K562 treated with DMSO at 1 percent for 24 hours (cell line): ENCODE results near the gene GEN1. TPM values are rescaled to one million over a fixed set of nuclear protein-coding genes. Genes with fewer than 3 reads are reported as not detected.

Source experiments
- total RNA-seq: library from RNA; unstranded; fragments of 300-600 nt; gene quantifications from 2 replicates; pipeline ENCODE4 v1.2.3, GENCODE V29; 2022; ENCODE audit warnings: low read depth; ENCODE audit not compliant: insufficient read depth

The GEN1 gene, protein sequence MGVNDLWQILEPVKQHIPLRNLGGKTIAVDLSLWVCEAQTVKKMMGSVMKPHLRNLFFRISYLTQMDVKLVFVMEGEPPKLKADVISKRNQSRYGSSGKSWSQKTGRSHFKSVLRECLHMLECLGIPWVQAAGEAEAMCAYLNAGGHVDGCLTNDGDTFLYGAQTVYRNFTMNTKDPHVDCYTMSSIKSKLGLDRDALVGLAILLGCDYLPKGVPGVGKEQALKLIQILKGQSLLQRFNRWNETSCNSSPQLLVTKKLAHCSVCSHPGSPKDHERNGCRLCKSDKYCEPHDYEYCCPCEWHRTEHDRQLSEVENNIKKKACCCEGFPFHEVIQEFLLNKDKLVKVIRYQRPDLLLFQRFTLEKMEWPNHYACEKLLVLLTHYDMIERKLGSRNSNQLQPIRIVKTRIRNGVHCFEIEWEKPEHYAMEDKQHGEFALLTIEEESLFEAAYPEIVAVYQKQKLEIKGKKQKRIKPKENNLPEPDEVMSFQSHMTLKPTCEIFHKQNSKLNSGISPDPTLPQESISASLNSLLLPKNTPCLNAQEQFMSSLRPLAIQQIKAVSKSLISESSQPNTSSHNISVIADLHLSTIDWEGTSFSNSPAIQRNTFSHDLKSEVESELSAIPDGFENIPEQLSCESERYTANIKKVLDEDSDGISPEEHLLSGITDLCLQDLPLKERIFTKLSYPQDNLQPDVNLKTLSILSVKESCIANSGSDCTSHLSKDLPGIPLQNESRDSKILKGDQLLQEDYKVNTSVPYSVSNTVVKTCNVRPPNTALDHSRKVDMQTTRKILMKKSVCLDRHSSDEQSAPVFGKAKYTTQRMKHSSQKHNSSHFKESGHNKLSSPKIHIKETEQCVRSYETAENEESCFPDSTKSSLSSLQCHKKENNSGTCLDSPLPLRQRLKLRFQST
- 6.5 and 7.5 TPM in 2 replicates for total RNA-seq

GRCh38 chr2:17753803-17754663 is at the start of gene GEN1, which contains the start of gene SMC6:
Gene GEN1, plus strand, starts transcription at chr2:17754138. Its CDS starts 5,806 bp downstream, at chr2:17759944.
Gene SMC6, minus strand, starts transcription at chr2:17753810. Its CDS starts 7,864 bp downstream, at chr2:17745946.

DNA sequence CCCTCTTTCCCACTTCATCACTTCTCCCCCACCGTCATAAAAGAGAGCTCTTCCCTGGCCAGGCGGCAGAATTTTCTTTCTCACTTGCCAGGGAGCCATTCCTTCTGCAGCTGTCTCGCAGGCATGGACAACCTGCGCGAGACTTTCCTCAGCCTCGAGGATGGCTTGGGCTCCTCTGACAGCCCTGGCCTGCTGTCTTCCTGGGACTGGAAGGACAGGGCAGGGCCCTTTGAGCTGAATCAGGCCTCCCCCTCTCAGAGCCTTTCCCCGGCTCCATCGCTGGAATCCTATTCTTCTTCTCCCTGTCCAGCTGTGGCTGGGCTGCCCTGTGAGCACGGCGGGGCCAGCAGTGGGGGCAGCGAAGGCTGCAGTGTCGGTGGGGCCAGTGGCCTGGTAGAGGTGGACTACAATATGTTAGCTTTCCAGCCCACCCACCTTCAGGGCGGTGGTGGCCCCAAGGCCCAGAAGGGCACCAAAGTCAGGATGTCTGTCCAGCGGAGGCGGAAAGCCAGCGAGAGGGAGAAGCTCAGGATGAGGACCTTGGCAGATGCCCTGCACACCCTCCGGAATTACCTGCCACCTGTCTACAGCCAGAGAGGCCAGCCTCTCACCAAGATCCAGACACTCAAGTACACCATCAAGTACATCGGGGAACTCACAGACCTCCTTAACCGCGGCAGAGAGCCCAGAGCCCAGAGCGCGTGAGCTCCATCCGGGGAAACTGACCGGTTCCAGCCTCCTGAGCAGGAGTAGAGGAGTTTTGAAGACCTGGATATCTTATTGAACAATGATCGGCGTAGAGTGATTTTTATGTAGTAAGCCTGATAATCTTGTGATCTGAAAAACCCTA is 62.7 kb downstream of the GEN1 start, which contains the start of gene MSGN1:
TSS of gene MSGN1 (plus strand) at position 65 of the 850 bp plus-strand sequence. CDS start at position 124, 59 bp downstream.

Other genes starting within 250 kb of the GEN1 start
- gene RAD51AP2, start 235.7 kb upstream of the GEN1 start, total RNA-seq, result not detected in 2 replicates
- not detected in 2 replicates for gene VSNL1, start 213.4 kb upstream of the GEN1 start, total RNA-seq
- gene SMC6, start 328 bp upstream of the GEN1 start, total RNA-seq, result 18.9 and 22.1 TPM in 2 replicates
- gene MSGN1, start 62.3 kb downstream of the GEN1 start, total RNA-seq, result not detected in 2 replicates
- 2.2 and 2.4 TPM in 2 replicates for gene KCNS3, start 124.5 kb downstream of the GEN1 start, total RNA-seq